Thyroid gland (tissue), 4 donors: ENCODE data around the gene RBBP6.

ENCODE experiments used
- POLR2A ChIP-seq, 2 donors: fragments of 450-650 bp; IDR thresholded peaks; one replicate each; pipeline ENCODE4 v1.6.1; 2017; ENCODE audit warnings: antibody characterized with exemption in 2 of 2, mild to moderate bottlenecking in 2 of 2, moderate library complexity in 1 of 2
- TF ChIP-seq, protein P1 (sequence below), 6 experiments: fragments of 200-600 bp in 3 of 6; fragments of 450-650 bp in 3 of 6; sonication (generic) in 3 of 6; IDR thresholded peaks; one replicate each; pipeline ENCODE4 v1.5.1; 2016 to 2019; ENCODE audit warnings: antibody characterized with exemption in 6 of 6, mild to moderate bottlenecking in 2 of 6, inconsistent platforms in 1 of 6, moderate library complexity in 1 of 6

- TF ChIP-seq, protein P1, sequence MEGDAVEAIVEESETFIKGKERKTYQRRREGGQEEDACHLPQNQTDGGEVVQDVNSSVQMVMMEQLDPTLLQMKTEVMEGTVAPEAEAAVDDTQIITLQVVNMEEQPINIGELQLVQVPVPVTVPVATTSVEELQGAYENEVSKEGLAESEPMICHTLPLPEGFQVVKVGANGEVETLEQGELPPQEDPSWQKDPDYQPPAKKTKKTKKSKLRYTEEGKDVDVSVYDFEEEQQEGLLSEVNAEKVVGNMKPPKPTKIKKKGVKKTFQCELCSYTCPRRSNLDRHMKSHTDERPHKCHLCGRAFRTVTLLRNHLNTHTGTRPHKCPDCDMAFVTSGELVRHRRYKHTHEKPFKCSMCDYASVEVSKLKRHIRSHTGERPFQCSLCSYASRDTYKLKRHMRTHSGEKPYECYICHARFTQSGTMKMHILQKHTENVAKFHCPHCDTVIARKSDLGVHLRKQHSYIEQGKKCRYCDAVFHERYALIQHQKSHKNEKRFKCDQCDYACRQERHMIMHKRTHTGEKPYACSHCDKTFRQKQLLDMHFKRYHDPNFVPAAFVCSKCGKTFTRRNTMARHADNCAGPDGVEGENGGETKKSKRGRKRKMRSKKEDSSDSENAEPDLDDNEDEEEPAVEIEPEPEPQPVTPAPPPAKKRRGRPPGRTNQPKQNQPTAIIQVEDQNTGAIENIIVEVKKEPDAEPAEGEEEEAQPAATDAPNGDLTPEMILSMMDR (IDR thresholded peaks at IDR 0.05), result no peak
- no peak for TF ChIP-seq POLR2A (IDR thresholded peaks at IDR 0.05)
These were observed 33.4 kb upstream of the RBBP6 start for GRCh38 chr16:24505959-24506358.
